B cell (primary cell): Measurements from ENCODE around the gene SCUBE1. TPM values are rescaled to one million over a fixed set of nuclear protein-coding genes. Genes with fewer than 3 reads are reported as not detected.

Experiments
- ATAC-seq: fragments of 200-7000 bp; cut with Tn5 transposase; one replicate; pipeline ENCODE4 v1.10.0; 2021; ENCODE audit warnings: low read depth, mild to moderate bottlenecking, moderate number of reproducible peaks, moderate library complexity
- CTCF ChIA-PET: fragments of 350-600 bp; sonication (Branson Sonifier 250); formaldehyde crosslinking; loops from one replicate; lab custom pipeline; 2021; ENCODE audit warnings: antibody characterized with exemption, inconsistent platforms; lab: Charles Lee
- POLR2A ChIA-PET: fragments of 350-600 bp; sonication (Branson Sonifier 250); formaldehyde crosslinking; loops from one replicate; lab custom pipeline; 2021; ENCODE audit warnings: antibody characterized with exemption; lab: Charles Lee
- DNase-seq: peaks from one replicate; pipeline ENCODE4 v3.0.0; 2013
- H2AFZ ChIP-seq: 2 replicates; pipeline ENCODE4 v1.6.1; 2012; ENCODE audit warnings: mild to moderate bottlenecking, low read depth, low read length; ENCODE audit not compliant: insufficient read depth, poor library complexity, severe bottlenecking
- H3K27ac ChIP-seq, 2 donors: 1 replicate in 1 of 2; 2 replicates in 1 of 2; pipeline ENCODE4 v1.5.1; 2012 to 2013; ENCODE audit warnings: low read length in 2 of 2, mild to moderate bottlenecking in 2 of 2, moderate library complexity in 1 of 2
- H3K27me3 ChIP-seq, 4 experiments: fragments of 200-600 bp in 1 of 4; sonication (generic) in 1 of 4; replicated peaks in 1 of 4; 1 replicate in 2 of 4; 2 replicates in 2 of 4; pipeline versions ENCODE4 v1.6.1 to v1.7.0; 2013 to 2016; ENCODE audit warnings: low read length in 3 of 4, mild to moderate bottlenecking in 2 of 4, mixed read lengths in 1 of 4, moderate library complexity in 1 of 4; ENCODE audit not compliant: insufficient read depth in 4 of 4, control insufficient read depth in 3 of 4; ENCODE audit errors: control extremely low read depth in 1 of 4
- H3K36me3 ChIP-seq, 2 experiments: replicated peaks in 1 of 2; 1 replicate in 1 of 2; 2 replicates in 1 of 2; pipeline versions ENCODE4 v1.6.1 to v1.7.1; 2013; ENCODE audit warnings: low read length in 1 of 2; ENCODE audit not compliant: insufficient read depth in 2 of 2, control insufficient read depth in 1 of 2; ENCODE audit errors: control extremely low read depth in 1 of 2, extremely low read depth in 1 of 2
- H3K4me1 ChIP-seq, 2 donors: fragments of 200-600 bp in 1 of 2; sonication (generic) in 1 of 2; 1 replicate in 1 of 2; 2 replicates in 1 of 2; pipeline versions ENCODE4 v1.5.1 to v1.6.1; 2013 to 2017; ENCODE audit warnings: low read length in 2 of 2; ENCODE audit not compliant: control insufficient read depth in 2 of 2, insufficient read depth in 2 of 2
- H3K4me2 ChIP-seq: replicated peaks from 2 replicates; pipeline ENCODE3; 2012; ENCODE audit warnings: mild to moderate bottlenecking, low read depth, low read length; ENCODE audit not compliant: poor library complexity, severe bottlenecking
- H3K4me3 ChIP-seq, 5 experiments: fragments of 200-600 bp in 1 of 5; sonication (generic) in 1 of 5; 1 replicate in 3 of 5; 2 replicates in 2 of 5; pipeline versions ENCODE4 v1.5.1 to v1.7.0; 2011 to 2016; ENCODE audit warnings: low read length in 4 of 5, mild to moderate bottlenecking in 4 of 5, low read depth in 2 of 5, control low read depth in 1 of 5, moderate library complexity in 1 of 5; ENCODE audit not compliant: insufficient read depth in 1 of 5; ENCODE audit errors: control extremely low read depth in 1 of 5, extremely low read depth in 1 of 5
- H3K79me2 ChIP-seq: fragments of 200-600 bp; sonication (generic); one replicate; pipeline ENCODE4 v1.6.0; 2016; ENCODE audit warnings: low read length; ENCODE audit not compliant: control insufficient read depth, insufficient read depth
- H3K9ac ChIP-seq: fragments of 200-600 bp; sonication (generic); 2 replicates; pipeline ENCODE4 v1.6.1; 2017; ENCODE audit warnings: mild to moderate bottlenecking, low read length, moderate library complexity
- H3K9me3 ChIP-seq, 3 donors: one replicate each; pipeline versions ENCODE4 v1.6.1 to v1.7.1; 2013; ENCODE audit warnings: low read length in 2 of 3; ENCODE audit not compliant: control insufficient read depth in 2 of 3, insufficient read depth in 1 of 3; ENCODE audit errors: control extremely low read depth in 1 of 3
- H4K20me1 ChIP-seq: 2 replicates; pipeline ENCODE4 v1.6.0; 2012; ENCODE audit warnings: mild to moderate bottlenecking, low read length; ENCODE audit not compliant: insufficient read depth, control insufficient read depth, poor library complexity, severe bottlenecking
- H3K27ac Mint-ChIP-seq: one replicate; pipeline ENCODE4 v1.8.0; 2021; ENCODE audit warnings: mixed read lengths
- H3K27me3 Mint-ChIP-seq: one replicate; pipeline ENCODE4 v1.8.0; 2021; ENCODE audit warnings: mixed read lengths
- H3K4me1 Mint-ChIP-seq: one replicate; pipeline ENCODE4 v1.8.0; 2021; ENCODE audit warnings: mixed read lengths
- H3K4me3 Mint-ChIP-seq: one replicate; pipeline ENCODE4 v1.8.0; 2021; ENCODE audit warnings: mixed read lengths
- H3K9me3 Mint-ChIP-seq: one replicate; pipeline ENCODE4 v1.8.0; 2022; ENCODE audit warnings: mixed read lengths; ENCODE audit not compliant: insufficient read depth
- EZH2 ChIP-seq: IDR thresholded peaks from 2 replicates; pipeline ENCODE4 v1.6.1; 2012; ENCODE audit warnings: borderline replicate concordance, low read depth, mild to moderate bottlenecking, moderate library complexity, low read length; ENCODE audit not compliant: insufficient read depth, poor library complexity, severe bottlenecking
- WGBS: methylation state at CpG from one replicate; pipeline ENCODE4 v1.1.5; 2013; ENCODE audit warnings: missing lambda C conversion rate; ENCODE audit not compliant: insufficient coverage; 5-methylcytosine and 5-hydroxymethylcytosine counted together
- intact Hi-C: fragments of 100-400 bp; cut with micrococcal nuclease; formaldehyde crosslinking; loops from one replicate; pipeline ENCODE4 v1.10.0; 2022
- polyA plus RNA-seq: library from polyadenylated mRNA; depleted of rRNA; stranded (reverse); fragments of >200 nt; gene quantifications from 2 replicates; pipeline ENCODE4 v1.2.3, GENCODE V29; 2012
- total RNA-seq, 2 donors: library from RNA; stranded (reverse); fragments of 120-200 nt in 1 of 2; gene quantifications; 1 replicate in 1 of 2; 2 replicates in 1 of 2; pipeline versions ENCODE4 v1.2.3 to v1.2.4, GENCODE V29; 2013 to 2022
- TF ChIP-seq, protein P1 (sequence below): fragments of 200-600 bp; IDR thresholded peaks from one replicate; pipeline ENCODE4 v1.8.0; 2022; ENCODE audit warnings: antibody characterized with exemption, mild to moderate bottlenecking

SCUBE1 gene
- total and polyA plus RNA-seq, 2 donors (not counting 1 experiment from before 2014, with no cell fraction given): not detected

DNA sequence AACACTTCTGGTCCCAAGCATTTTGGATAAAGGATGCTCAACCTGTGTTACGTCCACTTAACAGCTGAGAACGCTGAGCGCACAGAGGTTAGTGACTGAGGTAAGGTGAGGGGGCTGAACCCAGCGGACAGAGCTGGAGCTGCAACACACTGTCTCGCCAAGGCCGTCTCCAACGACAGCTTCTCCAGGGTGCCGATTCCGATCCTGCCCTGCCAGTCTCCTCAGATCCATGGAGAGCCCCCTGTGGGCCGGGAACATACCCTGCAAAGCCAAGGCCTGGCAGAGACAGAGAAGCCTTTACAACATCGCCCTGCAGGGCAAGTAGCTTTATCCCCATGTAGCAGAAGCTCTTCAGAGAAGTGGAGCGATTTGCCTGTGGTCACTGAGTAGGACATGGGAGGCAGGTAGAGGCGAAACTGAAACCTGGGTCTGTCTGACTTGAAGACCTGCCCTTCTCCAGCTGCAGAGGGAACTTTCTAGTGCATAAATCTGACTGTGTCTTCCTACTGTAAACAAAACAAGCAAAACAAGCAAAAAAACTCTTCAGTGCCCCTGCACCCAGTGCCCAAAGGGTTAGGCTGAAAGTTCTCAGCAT lies 72.8 kb downstream of the SCUBE1 start:
- no peaks in the 10 kb centered on the region for H3K36me3 ChIP-seq
- H3K4me1 Mint-ChIP-seq: no peaks in the 10 kb centered on the region
- H3K27me3 ChIP-seq: peaks cover 0 to 3% (median 0%) of the 10 kb centered on the region in 4 experiments
- H3K9me3 ChIP-seq: no peaks in the 10 kb centered on the region
- no peaks in the 10 kb centered on the region for H3K79me2 ChIP-seq
- WGBS: 94% methylated on average over 13 of the region's 13 CpGs
- H3K27me3 Mint-ChIP-seq: peaks cover 20% of the 10 kb centered on the region
- no peak overlapping the region for H3K27ac ChIP-seq
- H3K4me3 ChIP-seq: no peak overlapping the region
- no peak overlapping the region for H3K9ac ChIP-seq
- no peak overlapping the region for H3K4me2 ChIP-seq
- no peak overlapping the region for H3K4me3 Mint-ChIP-seq
- H3K4me1 ChIP-seq: no peaks in the 10 kb centered on the region
- TF ChIP-seq, protein P1, sequence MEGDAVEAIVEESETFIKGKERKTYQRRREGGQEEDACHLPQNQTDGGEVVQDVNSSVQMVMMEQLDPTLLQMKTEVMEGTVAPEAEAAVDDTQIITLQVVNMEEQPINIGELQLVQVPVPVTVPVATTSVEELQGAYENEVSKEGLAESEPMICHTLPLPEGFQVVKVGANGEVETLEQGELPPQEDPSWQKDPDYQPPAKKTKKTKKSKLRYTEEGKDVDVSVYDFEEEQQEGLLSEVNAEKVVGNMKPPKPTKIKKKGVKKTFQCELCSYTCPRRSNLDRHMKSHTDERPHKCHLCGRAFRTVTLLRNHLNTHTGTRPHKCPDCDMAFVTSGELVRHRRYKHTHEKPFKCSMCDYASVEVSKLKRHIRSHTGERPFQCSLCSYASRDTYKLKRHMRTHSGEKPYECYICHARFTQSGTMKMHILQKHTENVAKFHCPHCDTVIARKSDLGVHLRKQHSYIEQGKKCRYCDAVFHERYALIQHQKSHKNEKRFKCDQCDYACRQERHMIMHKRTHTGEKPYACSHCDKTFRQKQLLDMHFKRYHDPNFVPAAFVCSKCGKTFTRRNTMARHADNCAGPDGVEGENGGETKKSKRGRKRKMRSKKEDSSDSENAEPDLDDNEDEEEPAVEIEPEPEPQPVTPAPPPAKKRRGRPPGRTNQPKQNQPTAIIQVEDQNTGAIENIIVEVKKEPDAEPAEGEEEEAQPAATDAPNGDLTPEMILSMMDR: no peak
- TF ChIP-seq EZH2: no peak
- no peak for DNase-seq
- H3K27ac Mint-ChIP-seq: no peak overlapping the region
- no peaks in the 10 kb centered on the region for H3K9me3 Mint-ChIP-seq
- intact Hi-C loops: no loop called here
- no peaks in the 10 kb centered on the region for H4K20me1 ChIP-seq
- H2AFZ ChIP-seq: no peak overlapping the region
- CTCF ChIA-PET: interaction anchor here (0.8 to 1.0 kb wide), 2 partner anchors 39 to 76 kb away, joined by 3 to 4 read pairs; no protein-coding TSS in a partner anchor
- ATAC-seq: no peak
- POLR2A ChIA-PET: no interaction called here

DNA sequence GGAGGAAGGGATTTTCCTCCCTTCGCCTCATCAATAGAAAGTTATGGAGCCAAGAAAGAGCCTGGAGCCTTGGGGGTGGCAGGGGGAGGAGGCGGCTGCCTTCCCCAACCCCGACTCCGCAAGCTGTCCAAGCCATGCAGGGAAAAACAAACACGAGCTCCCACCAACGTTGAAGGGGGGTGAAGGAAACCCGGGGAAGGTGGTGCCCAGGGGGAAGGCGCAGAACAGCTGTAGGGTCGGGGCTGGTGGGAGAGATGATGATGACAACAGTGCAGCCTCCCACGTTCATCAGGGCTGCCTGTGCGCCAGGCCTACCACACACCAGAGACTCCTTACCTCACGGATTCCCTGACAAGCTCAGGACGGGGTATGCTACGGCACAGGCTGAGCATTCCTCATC lies 73.5 kb downstream of the SCUBE1 start:
- H3K27ac Mint-ChIP-seq: no peak overlapping the region
- no peak overlapping the region for H3K4me3 Mint-ChIP-seq
- no peak overlapping the region for H3K4me3 ChIP-seq
- no peak overlapping the region for H2AFZ ChIP-seq
- H3K9me3 ChIP-seq: no peaks in the 10 kb centered on the region
- H3K27me3 Mint-ChIP-seq: peaks cover 23% of the 10 kb centered on the region
- H3K27ac ChIP-seq: no peak overlapping the region
- TF ChIP-seq EZH2: no peak
- no peaks in the 10 kb centered on the region for H3K79me2 ChIP-seq
- H3K9me3 Mint-ChIP-seq: no peaks in the 10 kb centered on the region
- POLR2A ChIA-PET: no interaction called here
- peaks cover 3% of the 10 kb centered on the region for H3K4me1 Mint-ChIP-seq
- no peak overlapping the region for H3K9ac ChIP-seq
- intact Hi-C loops: no loop called here
- CTCF ChIA-PET: interaction anchor here (0.8 to 1.0 kb wide), 2 partner anchors 38 to 77 kb away, joined by 3 to 4 read pairs; no protein-coding TSS in a partner anchor
- ATAC-seq (no peak), DNase-seq (no peak)
- peaks cover 0 to 4% (median 0%) of the 10 kb centered on the region in 4 experiments for H3K27me3 ChIP-seq
- no peaks in the 10 kb centered on the region for H4K20me1 ChIP-seq
- H3K36me3 ChIP-seq: no peaks in the 10 kb centered on the region
- peaks cover 0 to 1% of the 10 kb centered on the region in 2 donors for H3K4me1 ChIP-seq
- H3K4me2 ChIP-seq: no peak overlapping the region
- 94% methylated on average over 12 of the region's 14 CpGs for WGBS
